ENCODE measurements around the gene PPP2R2C. TPM values are rescaled to one million over a fixed set of nuclear protein-coding genes. Genes with fewer than 3 reads are reported as not detected.

The PPP2R2C gene
- total and polyA plus RNA-seq, 2 experiments from 2014 or later: 1.3 to 9.2 TPM

DNA sequence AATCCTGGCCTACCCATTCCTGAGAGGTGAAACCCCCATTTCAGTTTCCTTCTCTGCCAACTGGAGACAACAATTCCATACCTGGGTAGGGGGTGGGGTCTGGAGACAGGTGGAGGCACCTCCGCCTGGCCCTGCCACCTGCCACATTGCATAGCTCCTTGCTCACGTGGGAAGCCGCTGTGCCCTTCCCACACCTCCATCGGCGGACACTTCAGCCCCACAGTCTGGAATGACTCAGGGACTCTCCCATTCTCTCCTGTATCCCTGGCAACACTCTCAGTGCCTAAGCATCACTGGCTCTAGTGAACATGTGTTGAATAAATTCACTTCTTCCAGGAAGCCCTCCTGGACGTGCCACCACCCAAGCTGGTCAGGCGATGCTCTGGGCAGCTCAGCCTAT, 21.7 kb downstream of the PPP2R2C start (continued):
- TF ChIP-seq ZNF462 (CRISPR knock-in tag; IDR thresholded peaks at IDR 0.05) (no peak), POLR2AphosphoS5 (IDR thresholded peaks at IDR 0.05; ENCODE audit: low read depth) (no peak)

DNA sequence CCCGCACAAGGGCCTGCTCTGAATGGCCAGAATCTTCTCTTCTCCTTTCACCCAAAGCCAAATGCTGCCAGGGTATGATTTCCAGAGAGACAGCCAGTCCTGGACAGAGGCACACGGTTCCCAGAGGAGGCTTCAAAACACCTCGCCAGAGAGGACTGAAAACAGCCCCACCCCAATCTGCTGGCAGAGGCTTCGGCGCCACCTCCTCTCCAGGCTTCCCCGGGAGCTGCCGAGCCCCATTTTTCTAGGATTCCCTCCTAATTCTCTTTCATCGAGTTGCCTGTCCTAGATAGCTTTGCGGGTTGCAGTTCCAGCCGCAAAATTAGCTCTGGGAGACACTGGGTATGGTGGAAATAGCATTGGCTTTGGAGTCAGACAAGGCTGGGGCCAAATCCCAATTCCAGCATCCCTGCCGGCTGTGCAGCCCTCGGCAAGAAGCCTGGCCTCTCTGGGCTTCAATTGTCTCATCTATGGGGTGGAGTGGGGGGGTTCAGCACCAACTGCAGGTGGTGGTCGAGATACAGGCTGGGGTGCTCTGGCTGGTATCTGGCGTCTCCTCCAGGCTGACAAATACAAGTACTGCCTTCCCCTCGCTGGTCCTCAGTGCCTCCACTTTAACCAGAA, 22.6 kb downstream of the PPP2R2C start:
- no peaks in the 10 kb centered on the region for H3K79me2 ChIP-seq (replicated peaks; ENCODE audit: insufficient read depth)
- H3K27me3 ChIP-seq (ENCODE audit: insufficient read depth): no peaks in the 10 kb centered on the region
- H3K27ac ChIP-seq (ENCODE audit: low read depth): no peak overlapping the region
- no peaks in the 10 kb centered on the region for H4K20me1 ChIP-seq (replicated peaks; ENCODE audit: insufficient read depth)
- no peaks in the 10 kb centered on the region; the same call in 2 of the 3 replicates for H3K9me3 Mint-ChIP-seq
- H3K4me1 Mint-ChIP-seq: peaks cover 14% of the 10 kb centered on the region
- no peaks in the 10 kb centered on the region for H3K36me3 Mint-ChIP-seq (ENCODE audit: low read depth)
- no peaks in the 10 kb centered on the region for H3K9me2 ChIP-seq (ENCODE audit: insufficient read depth)
- H3K27me3 Mint-ChIP-seq (ENCODE audit: insufficient read depth, low read depth, poor library complexity): peaks cover 17% of the 10 kb centered on the region
- DNase-seq (ENCODE audit: low spot score) (no peak), ATAC-seq (no peak)
- no peak overlapping the region for H3K4me2 ChIP-seq
- H3K4me3 Mint-ChIP-seq: no peak overlapping the region
- no peak overlapping the region for H3K4me3 ChIP-seq
- no peaks in the 10 kb centered on the region; the same call in 1 of the 2 replicates for H3K4me1 ChIP-seq (ENCODE audit: insufficient read depth)
- H3K36me3 ChIP-seq (ENCODE audit: insufficient read depth): no peaks in the 10 kb centered on the region
- no peak overlapping the region for H3K27ac Mint-ChIP-seq
- no peaks in the 10 kb centered on the region for H3F3A ChIP-seq (replicated peaks; ENCODE audit: low read depth)
- no peak overlapping the region for H2AFZ ChIP-seq
- TF ChIP-seq ETS1 (IDR thresholded peaks at IDR 0.05) (no peak), EZH2 (IDR thresholded peaks at IDR 0.05; ENCODE audit: low read depth, unreplicated experiment) (no peak), NANOG (IDR thresholded peaks at IDR 0.05; ENCODE audit: borderline replicate concordance) (no peak), CTCF (conservative IDR thresholded peaks at IDR 0.05; ENCODE audit: low read depth in 2 of 2) (no peak), EZH2phosphoT487 (IDR thresholded peaks at IDR 0.05; ENCODE audit: unreplicated experiment) (no peak)
- TF ChIP-seq, protein P1, sequence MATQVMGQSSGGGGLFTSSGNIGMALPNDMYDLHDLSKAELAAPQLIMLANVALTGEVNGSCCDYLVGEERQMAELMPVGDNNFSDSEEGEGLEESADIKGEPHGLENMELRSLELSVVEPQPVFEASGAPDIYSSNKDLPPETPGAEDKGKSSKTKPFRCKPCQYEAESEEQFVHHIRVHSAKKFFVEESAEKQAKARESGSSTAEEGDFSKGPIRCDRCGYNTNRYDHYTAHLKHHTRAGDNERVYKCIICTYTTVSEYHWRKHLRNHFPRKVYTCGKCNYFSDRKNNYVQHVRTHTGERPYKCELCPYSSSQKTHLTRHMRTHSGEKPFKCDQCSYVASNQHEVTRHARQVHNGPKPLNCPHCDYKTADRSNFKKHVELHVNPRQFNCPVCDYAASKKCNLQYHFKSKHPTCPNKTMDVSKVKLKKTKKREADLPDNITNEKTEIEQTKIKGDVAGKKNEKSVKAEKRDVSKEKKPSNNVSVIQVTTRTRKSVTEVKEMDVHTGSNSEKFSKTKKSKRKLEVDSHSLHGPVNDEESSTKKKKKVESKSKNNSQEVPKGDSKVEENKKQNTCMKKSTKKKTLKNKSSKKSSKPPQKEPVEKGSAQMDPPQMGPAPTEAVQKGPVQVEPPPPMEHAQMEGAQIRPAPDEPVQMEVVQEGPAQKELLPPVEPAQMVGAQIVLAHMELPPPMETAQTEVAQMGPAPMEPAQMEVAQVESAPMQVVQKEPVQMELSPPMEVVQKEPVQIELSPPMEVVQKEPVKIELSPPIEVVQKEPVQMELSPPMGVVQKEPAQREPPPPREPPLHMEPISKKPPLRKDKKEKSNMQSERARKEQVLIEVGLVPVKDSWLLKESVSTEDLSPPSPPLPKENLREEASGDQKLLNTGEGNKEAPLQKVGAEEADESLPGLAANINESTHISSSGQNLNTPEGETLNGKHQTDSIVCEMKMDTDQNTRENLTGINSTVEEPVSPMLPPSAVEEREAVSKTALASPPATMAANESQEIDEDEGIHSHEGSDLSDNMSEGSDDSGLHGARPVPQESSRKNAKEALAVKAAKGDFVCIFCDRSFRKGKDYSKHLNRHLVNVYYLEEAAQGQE (IDR thresholded peaks at IDR 0.05; ENCODE audit: unreplicated experiment): no peak

All from GM23338 (cell line).